Measurements from ENCODE around the gene RAB11FIP5.

Gene RAB11FIP5

DNA sequence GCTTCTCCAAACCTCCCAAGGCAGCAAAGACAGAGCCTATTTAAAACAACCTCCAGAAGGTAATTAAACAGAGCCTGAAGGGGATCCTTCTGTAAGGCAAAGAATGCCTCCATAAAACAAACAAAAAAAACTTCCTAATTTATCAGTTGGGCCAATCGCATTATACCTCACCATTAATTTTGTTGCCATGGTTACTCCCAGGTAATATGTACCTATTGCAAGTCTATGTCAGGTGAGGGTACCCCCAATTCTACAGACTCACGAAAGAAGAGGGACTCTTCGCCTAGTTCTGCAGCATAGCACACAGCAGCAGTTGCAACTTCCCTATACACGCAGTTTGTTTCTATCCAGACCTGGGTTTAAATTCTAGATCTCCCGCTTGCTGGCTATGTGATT lies 80.0 kb downstream of the RAB11FIP5 start:
- no peak for DNase-seq (ENCODE audit: low spot score)

DNA sequence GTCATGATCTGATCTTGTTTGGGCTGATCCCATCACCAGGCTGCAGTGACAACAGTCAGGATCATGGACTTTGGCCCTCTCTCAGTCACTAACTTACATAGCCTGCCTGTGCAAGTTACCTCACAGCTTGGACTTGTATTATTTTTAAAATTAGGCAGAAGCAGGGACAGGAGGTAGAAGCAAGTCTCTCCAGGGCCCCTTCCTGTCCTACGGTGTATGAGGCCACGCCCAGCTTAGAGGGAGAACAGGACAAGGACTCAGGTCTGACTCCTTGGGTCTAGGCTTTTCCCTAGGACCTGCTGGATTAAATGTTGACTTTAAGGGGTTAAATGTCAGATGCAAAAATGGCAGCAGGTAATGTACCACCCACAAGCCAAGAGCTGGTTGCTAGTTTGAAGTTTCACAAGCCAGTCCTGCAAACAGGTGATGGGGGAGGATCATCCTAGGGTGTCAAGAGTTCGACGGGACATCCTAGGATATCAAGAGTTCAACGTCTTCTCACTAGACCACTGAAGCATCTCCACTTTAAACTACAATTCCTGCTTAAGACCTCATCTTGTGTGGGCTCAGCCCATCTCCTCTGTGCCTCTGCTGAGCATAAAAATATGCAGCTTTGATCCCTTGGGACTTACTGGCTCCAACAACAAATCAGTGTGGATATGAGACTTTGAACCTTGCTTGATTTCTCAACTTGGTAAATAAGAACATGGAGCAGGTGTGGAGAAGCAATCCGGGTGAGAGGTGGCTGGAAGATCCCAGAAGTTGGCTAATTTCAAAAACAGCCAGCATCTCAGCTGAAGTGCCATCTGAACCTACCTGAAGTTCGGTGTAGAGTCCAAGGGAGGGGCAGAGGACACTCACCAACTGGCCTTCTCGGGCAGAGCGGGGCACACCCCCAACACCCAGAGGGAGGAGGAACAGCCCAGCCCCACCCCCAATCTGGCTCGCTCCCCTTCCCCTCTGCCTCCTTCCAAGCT lies 80.7 kb downstream of the RAB11FIP5 start:
- no peak for DNase-seq (ENCODE audit: low spot score)

DNA sequence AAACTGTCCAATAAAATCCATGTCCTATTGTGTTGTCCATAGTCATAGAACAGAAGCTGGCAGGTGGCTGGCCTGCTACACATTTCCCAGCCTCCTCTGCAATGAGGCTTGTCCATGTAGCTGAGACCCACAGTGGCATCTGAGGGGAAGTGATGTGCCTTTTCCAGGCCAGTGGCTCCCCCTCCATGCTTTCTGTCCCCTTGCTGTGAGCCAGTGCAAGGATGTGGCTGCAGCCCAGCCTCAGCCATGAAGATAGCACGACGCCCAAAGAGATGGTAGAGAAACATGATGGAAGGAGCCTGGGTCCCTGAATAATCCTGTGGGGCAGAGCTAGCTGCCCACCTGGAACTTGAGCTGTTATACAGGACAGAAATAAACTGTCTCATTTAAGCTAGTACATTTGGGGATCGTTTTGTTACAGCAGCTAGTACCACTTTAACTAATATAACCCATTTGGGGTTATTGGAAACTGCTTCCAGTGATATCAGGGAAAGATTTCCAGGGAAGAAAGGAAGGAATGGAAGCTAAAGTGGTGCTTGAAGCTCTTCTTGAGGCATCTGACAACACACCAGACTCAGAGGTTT lies 81.6 kb downstream of the RAB11FIP5 start:
- DNase-seq (ENCODE audit: low spot score): no peak

DNA sequence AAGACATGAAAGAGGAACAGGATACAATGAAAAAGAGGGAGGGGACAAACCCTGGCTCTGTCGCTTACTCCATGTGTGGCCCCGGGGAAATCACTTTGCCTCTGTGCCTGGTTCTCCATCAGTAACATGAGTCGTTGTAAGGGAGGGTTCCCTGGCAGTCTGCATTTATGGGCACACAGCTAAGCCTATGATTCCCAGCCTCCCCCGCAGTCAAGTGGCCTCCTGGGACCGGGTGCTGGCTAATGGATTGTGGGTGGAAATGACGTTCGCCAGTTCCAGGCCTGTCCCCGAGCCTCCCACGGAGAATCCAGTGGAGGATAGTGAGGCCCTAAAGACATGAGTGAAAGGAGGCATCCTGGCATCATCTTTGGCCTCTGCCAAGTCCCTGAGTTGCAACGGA lies 83.9 kb downstream of the RAB11FIP5 start:
- no peak for DNase-seq (ENCODE audit: low spot score)

DNA sequence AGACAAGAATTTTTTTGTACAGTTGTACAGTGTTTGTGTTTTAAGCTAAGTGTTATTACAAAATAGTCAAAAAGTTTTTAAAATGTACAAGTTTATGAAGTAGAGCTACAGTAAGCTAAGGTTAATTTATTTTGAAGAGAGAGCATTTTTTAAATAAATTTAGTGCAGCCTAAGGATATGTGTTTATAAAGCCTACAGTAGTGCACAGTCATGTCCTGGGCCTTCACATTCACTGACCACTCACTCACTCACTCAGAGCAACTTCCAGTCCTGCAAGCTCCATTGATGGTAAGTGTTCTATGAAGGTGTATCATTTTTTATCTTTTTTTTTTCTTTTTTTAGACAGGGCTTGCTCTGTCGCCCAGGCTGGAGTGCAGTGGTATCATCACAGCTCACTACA lies 85.4 kb downstream of the RAB11FIP5 start:
- DNase-seq (ENCODE audit: low spot score): no peak

DNA sequence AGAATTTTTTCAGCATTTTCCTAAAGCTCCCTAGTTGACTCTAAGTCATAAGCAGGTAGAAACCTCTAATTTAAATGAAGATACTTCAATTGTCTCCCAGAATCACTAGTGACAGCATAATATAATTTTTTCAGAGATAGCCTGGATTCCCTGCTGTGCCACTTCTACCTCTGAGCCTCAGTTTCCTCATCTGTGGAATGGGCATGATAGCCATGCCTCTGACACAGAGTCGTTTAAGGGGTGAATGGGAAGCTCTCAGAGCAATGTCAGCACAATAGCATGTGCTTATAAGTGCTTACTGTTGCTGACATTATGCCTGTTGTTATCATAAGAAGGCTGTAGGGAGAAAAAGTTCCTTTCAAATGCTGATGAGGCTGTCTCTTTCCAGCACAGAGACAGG lies 89.3 kb downstream of the RAB11FIP5 start:
- DNase-seq (ENCODE audit: low spot score): no peak
